Loucy (cell line): ENCODE data around the gene LRRC38.

ENCODE experiments used
- EZH2phosphoT487 ChIP-seq: fragments of 200-600 bp; IDR thresholded peaks from 2 replicates; pipeline ENCODE4 v1.6.1; 2018; ENCODE audit warnings: antibody characterized with exemption, mild to moderate bottlenecking, moderate library complexity, borderline replicate concordance
- TF ChIP-seq, protein P1 (sequence below): fragments of 200-600 bp; sonication (generic); conservative IDR thresholded peaks from 2 replicates; pipeline ENCODE4 v1.5.1; 2014; ENCODE audit warnings: mild to moderate bottlenecking, antibody characterized with exemption, low read length

DNA sequence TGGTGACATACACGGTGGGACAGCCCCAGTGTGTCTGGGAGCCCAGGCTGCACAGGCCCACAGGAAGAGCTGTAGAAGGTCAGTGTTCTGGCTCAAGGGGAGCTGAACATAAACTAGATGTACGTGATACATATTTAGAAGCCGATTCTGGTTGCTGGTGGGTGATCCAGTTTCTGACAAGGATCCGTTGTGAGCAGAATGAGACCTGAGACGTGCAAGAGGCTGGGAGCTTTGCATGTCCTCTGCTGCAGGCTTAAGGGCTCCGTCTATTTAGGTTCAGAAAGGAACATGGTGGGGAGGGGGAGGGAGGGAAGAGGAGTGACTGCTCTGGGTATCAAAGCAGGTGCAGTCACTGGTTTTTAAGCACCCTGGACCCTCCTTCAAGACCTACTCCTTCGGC, 18.6 kb downstream of the LRRC38 start:
- TF ChIP-seq, protein P1, sequence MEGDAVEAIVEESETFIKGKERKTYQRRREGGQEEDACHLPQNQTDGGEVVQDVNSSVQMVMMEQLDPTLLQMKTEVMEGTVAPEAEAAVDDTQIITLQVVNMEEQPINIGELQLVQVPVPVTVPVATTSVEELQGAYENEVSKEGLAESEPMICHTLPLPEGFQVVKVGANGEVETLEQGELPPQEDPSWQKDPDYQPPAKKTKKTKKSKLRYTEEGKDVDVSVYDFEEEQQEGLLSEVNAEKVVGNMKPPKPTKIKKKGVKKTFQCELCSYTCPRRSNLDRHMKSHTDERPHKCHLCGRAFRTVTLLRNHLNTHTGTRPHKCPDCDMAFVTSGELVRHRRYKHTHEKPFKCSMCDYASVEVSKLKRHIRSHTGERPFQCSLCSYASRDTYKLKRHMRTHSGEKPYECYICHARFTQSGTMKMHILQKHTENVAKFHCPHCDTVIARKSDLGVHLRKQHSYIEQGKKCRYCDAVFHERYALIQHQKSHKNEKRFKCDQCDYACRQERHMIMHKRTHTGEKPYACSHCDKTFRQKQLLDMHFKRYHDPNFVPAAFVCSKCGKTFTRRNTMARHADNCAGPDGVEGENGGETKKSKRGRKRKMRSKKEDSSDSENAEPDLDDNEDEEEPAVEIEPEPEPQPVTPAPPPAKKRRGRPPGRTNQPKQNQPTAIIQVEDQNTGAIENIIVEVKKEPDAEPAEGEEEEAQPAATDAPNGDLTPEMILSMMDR, result no peak
- no peak for TF ChIP-seq EZH2phosphoT487
